Stomach (tissue), 4 donors: ENCODE results near the gene STXBP5L.

ENCODE experiments used
- CTCF ChIP-seq, 7 experiments: fragments of 450-650 bp in 4 of 7; fragments of 200-600 bp in 3 of 7; sonication (generic) in 3 of 7; IDR thresholded peaks; one replicate each; pipeline ENCODE4 v1.5.1; 2016 to 2019; ENCODE audit warnings: antibody characterized with exemption in 7 of 7, control low read depth in 2 of 7, mild to moderate bottlenecking in 1 of 7
- EP300 ChIP-seq: sonication (generic); formaldehyde crosslinking; IDR thresholded peaks from one replicate; pipeline ENCODE4 v1.6.1; 2017; ENCODE audit warnings: antibody characterized with exemption
- POLR2A ChIP-seq, 4 donors: fragments of 450-650 bp; IDR thresholded peaks; one replicate each; pipeline ENCODE4 v1.6.1; 2016; ENCODE audit warnings: antibody characterized with exemption in 4 of 4, control low read depth in 2 of 4, mild to moderate bottlenecking in 1 of 4, moderate library complexity in 1 of 4
- POLR2AphosphoS5 ChIP-seq, 3 donors: sonication (generic); formaldehyde crosslinking; IDR thresholded peaks; one replicate each; pipeline ENCODE4 v1.6.1; 2016; ENCODE audit warnings: antibody characterized with exemption in 3 of 3

- no peak for TF ChIP-seq CTCF (IDR thresholded peaks at IDR 0.05)
- TF ChIP-seq POLR2AphosphoS5 (IDR thresholded peaks at IDR 0.05) = no peak
- no peak for TF ChIP-seq EP300
- no peak for TF ChIP-seq POLR2A (IDR thresholded peaks at IDR 0.05)
Measured at GRCh38 chr3:121243208-121243607, 335.2 kb downstream of the STXBP5L start.
